Gastrocnemius medialis (tissue), 4 donors: ENCODE data around the gene EXOSC10. TPM values are rescaled to one million over a fixed set of nuclear protein-coding genes. Genes with fewer than 3 reads are reported as not detected.
A peak's percentile ranks its signal among the peaks of the same experiment; 100 is the strongest.
"Not testable (repeated sequence)": the region's sequence is repeated elsewhere in the genome, so short reads cannot be mapped to it uniquely, and the experiment has no call there.

ENCODE experiments used
- ATAC-seq, 2 donors: fragments of 150-250 bp; one replicate each; pipeline ENCODE4 v1.9.1; 2016
- DNase-seq, 2 donors: peaks; one replicate each; pipeline ENCODE4 v3.0.0-alpha.2; 2019
- H3K27ac ChIP-seq, 4 donors: fragments of 200-600 bp; sonication (generic); 1 replicate in 1 of 4; 2 replicates in 3 of 4; pipeline ENCODE4 v1.5.1; 2016 to 2018; ENCODE audit warnings: mild to moderate bottlenecking in 2 of 4, moderate library complexity in 1 of 4
- H3K27me3 ChIP-seq, 3 donors: fragments of 200-600 bp; sonication (generic) in 2 of 3; 1 replicate in 1 of 3; 2 replicates in 2 of 3; pipeline versions ENCODE4 v1.5.1 to v1.6.0; 2016 to 2019; ENCODE audit warnings: mild to moderate bottlenecking in 1 of 3, moderate library complexity in 1 of 3
- H3K36me3 ChIP-seq, 2 donors: fragments of 200-600 bp; sonication (generic) in 1 of 2; one replicate each; pipeline ENCODE4 v1.5.1; 2017 to 2018
- H3K4me1 ChIP-seq, 2 donors: fragments of 200-600 bp; sonication (generic) in 1 of 2; one replicate each; pipeline ENCODE4 v1.5.1; 2016 to 2017; ENCODE audit warnings: mild to moderate bottlenecking in 2 of 2
- H3K4me3 ChIP-seq, 4 donors: fragments of 200-600 bp; sonication (generic) in 3 of 4; 1 replicate in 1 of 4; 2 replicates in 3 of 4; pipeline ENCODE4 v1.5.1; 2016 to 2019; ENCODE audit warnings: mild to moderate bottlenecking in 2 of 4
- H3K9me3 ChIP-seq, 3 donors: fragments of 200-600 bp; sonication (generic) in 2 of 3; 1 replicate in 1 of 3; 2 replicates in 2 of 3; pipeline ENCODE4 v1.5.1; 2016 to 2019
- POLR2A ChIP-seq, 2 donors: fragments of 450-650 bp; IDR thresholded peaks; one replicate each; pipeline ENCODE4 v1.6.1; 2017; ENCODE audit warnings: antibody characterized with exemption in 2 of 2, mild to moderate bottlenecking in 2 of 2, moderate library complexity in 2 of 2
- in situ Hi-C, 4 donors: fragments of 200-750 bp; cut with MboI; loops; one replicate each; pipeline versions ENCODE4 v1.15.0 to v1.8.0; 2017; ENCODE audit warnings: low sequenced_read_pairs in 4 of 4
- intact Hi-C: fragments of 100-400 bp; cut with DNase I; formaldehyde crosslinking; loops from one replicate; pipeline ENCODE4 v1.15.1; 2023; ENCODE audit warnings: low total_unique reads
- total RNA-seq, 4 donors: library from RNA; depleted of rRNA; stranded (reverse); fragments of >200 nt; gene quantifications; one replicate each; pipeline versions ENCODE4 v1.1.0 to v1.2.3, GENCODE V29; 2016
- TF ChIP-seq, protein P1 (sequence below), 5 experiments: fragments of 450-650 bp in 3 of 5; fragments of 200-600 bp in 2 of 5; sonication (generic) in 2 of 5; IDR thresholded peaks in 4 of 5; conservative IDR thresholded peaks in 1 of 5; 1 replicate in 4 of 5; 2 replicates in 1 of 5; pipeline ENCODE4 v1.5.1; 2016 to 2019; ENCODE audit warnings: antibody characterized with exemption in 5 of 5, mild to moderate bottlenecking in 3 of 5, moderate library complexity in 3 of 5

EXOSC10 gene
- total RNA-seq, 4 donors from 2014 or later = 26.5 to 44.4 (median 40.3) TPM

DNA sequence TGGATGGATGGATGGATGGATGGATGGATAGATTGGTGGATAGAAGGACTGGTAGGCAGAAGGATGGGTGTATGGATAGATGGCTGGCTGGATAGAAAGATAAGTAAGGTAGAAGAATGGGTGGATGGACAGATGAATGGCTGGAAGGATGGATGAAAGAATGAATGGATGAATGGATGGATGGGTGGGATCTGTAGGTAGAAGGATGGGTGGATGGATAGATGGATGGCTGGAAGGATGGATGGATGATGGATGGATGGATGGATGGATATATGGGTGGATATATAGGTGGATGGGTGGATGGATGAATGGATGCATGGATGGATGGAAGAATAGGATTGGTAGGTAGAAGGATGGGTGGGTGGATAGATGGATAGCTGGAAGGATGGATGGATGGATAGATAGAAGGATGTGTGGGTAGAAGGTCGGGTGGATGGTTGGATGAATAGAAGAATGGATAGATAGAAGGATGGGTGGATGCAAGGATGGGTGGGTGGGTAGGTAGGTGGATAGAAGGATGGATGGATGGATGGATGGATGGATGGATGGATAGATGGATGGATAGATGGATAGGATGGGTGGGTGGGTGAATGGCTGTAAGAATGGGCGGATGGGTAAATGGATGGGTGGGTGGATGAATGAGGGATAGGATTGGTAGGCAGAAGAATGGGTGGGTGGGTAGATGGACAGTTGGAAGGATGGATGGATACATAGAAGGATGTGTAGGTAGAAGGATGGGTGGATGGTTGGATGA lies 60.1 kb downstream of the EXOSC10 start:
- Histone ChIP-seq H3K27ac (no peak overlapping the region), H3K4me1 (peaks cover 8 to 10% of the 10 kb centered on the region in 2 donors), H3K9me3 (no peaks in the 10 kb centered on the region), H3K36me3 (no peaks in the 10 kb centered on the region), H3K27me3 (no peaks in the 10 kb centered on the region), H3K4me3 (no peak overlapping the region)
- no peak for DNase-seq
- in situ Hi-C loops (loop anchor here (5.0 to 25.0 kb wide), 3 partner anchors 598 to 605 kb away; no protein-coding TSS in a partner anchor), intact Hi-C loops (loop anchor here (2.0 kb wide), 1 partner anchor 59 kb away; the partner anchor contains the start of gene EXOSC10)
- ATAC-seq = no peak
- TF ChIP-seq POLR2A (IDR thresholded peaks at IDR 0.05) = no peak
- TF ChIP-seq, protein P1, sequence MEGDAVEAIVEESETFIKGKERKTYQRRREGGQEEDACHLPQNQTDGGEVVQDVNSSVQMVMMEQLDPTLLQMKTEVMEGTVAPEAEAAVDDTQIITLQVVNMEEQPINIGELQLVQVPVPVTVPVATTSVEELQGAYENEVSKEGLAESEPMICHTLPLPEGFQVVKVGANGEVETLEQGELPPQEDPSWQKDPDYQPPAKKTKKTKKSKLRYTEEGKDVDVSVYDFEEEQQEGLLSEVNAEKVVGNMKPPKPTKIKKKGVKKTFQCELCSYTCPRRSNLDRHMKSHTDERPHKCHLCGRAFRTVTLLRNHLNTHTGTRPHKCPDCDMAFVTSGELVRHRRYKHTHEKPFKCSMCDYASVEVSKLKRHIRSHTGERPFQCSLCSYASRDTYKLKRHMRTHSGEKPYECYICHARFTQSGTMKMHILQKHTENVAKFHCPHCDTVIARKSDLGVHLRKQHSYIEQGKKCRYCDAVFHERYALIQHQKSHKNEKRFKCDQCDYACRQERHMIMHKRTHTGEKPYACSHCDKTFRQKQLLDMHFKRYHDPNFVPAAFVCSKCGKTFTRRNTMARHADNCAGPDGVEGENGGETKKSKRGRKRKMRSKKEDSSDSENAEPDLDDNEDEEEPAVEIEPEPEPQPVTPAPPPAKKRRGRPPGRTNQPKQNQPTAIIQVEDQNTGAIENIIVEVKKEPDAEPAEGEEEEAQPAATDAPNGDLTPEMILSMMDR (IDR thresholded peaks at IDR 0.05 in 4 of 5, conservative IDR thresholded peaks at IDR 0.05 in 1 of 5) = no peak

DNA sequence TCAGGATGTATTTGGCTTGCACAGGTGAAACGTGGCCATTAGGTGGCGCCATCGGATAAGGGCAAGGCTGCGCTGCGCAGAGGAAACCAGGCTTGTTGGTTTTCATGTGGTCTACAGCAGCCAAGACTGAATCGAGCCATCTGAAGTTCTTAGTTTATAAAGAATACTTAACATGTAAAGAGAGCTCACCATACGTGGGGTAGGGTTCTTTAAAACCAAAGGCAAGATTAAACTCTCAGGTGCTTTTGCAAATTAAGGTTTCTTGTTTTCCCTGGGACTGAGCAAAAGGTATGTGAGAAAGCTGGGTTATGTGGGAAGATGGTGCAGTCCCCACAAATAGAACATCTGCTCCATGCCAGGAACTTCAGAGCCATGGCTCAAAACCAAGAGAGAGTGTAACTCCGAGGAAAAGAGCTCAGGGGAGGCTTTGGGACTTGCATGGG lies 61.9 kb downstream of the EXOSC10 start:
- Histone ChIP-seq H3K27me3 (no peaks in the 10 kb centered on the region), H3K4me1 (peaks cover 8 to 10% of the 10 kb centered on the region in 2 donors), H3K36me3 (no peaks in the 10 kb centered on the region), H3K27ac (peak overlapping the region in 2 of 4 donors; percentile 30 to 56), H3K4me3 (peak overlapping the region in 1 of 4 donors; percentile 31), H3K9me3 (no peaks in the 10 kb centered on the region)
- ATAC-seq = peak; percentile 93
- in situ Hi-C loops = loop anchor here (5.0 to 25.0 kb wide), 3 partner anchors 600 to 607 kb away; no protein-coding TSS in a partner anchor
- intact Hi-C loops = loop anchor here (1.0 to 2.0 kb wide), 3 partner anchors 23 to 605 kb away; partner anchors contain the start of genes EXOSC10 and SRM
- peak; percentile 71 to 80 for DNase-seq
- TF ChIP-seq, protein P1 (IDR thresholded peaks at IDR 0.05 in 4 of 5, conservative IDR thresholded peaks at IDR 0.05 in 1 of 5) = peak; percentile 86 to 98 (median 94)
- no peak for TF ChIP-seq POLR2A (IDR thresholded peaks at IDR 0.05)

DNA sequence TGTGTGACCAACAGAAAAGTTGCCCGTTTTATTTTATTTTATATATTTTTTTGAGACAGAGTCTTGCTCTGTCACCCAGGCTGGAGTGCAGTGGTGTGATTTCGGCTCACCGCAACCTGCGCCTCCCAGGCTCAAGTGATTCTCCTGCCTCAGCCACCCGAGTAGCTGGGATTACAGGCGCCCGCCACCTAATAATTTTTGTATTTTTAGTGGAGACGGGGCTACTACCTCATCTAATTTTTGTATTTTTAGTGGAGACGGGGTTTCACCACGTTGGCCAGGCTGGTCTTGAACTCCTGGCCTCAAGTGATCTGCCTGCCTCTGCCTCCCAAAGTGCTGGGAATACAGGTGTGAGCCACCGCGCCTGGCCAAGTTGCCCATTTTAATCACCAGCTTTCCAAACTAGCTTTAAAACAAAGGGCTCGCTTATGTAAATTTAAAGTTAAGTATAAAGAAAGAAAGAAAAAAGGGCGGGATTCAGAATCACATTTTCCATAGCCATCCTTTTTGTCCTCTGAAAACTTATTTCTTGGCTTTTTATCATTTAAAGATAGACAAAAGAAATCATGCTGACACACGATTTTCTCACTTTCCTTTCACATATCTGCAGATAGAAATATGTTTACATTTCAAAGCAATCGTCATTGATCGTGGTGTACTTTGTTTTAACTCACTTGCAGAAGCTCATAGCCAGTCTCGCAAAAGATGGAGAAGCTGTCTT lies 62.5 kb downstream of the EXOSC10 start:
- H3K27me3 ChIP-seq, H3K4me3 ChIP-seq, H3K9me3 ChIP-seq, ATAC-seq, H3K27ac ChIP-seq, H3K36me3 ChIP-seq, DNase-seq: not testable (repeated sequence)
- H3K4me1 ChIP-seq = peaks cover 8 to 10% of the 10 kb centered on the region in 2 donors
- in situ Hi-C loops = loop anchor here (5.0 to 25.0 kb wide), 3 partner anchors 600 to 608 kb away; no protein-coding TSS in a partner anchor
- intact Hi-C loops = loop anchor here (1.0 kb wide), 1 partner anchor 605 kb away; no protein-coding TSS in a partner anchor

DNA sequence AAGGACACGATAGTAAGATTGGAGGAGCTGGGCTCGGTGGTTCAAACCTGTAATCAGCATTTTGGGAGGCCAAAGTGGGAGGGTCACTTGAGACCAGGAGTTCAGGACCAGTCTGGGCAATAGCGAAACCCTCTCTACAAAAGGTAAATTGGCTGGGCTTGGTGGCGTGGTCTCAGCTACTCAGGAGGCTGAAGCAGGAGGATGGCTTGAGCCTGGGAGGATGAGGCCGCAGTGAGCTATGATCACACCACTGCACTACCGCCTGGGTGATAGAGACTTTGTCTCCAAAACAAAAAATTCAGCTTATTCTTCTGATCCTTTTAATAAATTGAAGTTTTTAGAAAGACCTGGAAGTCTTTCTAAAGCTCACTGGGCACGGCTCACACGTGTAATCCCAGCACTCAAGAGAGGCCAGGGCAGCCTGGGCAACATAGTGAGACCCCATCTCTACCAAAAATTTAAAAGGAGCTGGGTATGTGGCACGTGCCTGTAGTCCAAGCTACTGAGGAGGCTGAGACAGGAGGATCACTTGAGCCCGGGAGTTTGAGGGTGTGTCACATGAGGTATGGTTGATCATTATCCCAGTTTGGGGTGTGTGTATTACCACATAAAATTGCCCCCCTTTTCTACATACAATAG lies 67.9 kb downstream of the EXOSC10 start:
- TF ChIP-seq POLR2A (IDR thresholded peaks at IDR 0.05) = no peak
- TF ChIP-seq, protein P1 (IDR thresholded peaks at IDR 0.05 in 4 of 5, conservative IDR thresholded peaks at IDR 0.05 in 1 of 5) = no peak
- Histone ChIP-seq H3K27me3 (no peaks in the 10 kb centered on the region), H3K36me3 (peaks cover 0 to 20% of the 10 kb centered on the region in 2 donors), H3K4me1 (no peaks in the 10 kb centered on the region), H3K4me3 (no peak overlapping the region), H3K27ac (no peak overlapping the region), H3K9me3 (no peaks in the 10 kb centered on the region)
- in situ Hi-C loops = loop anchor here in 3 of 4 donors (10.0 to 25.0 kb wide), 2 partner anchors 606 to 613 kb away; no protein-coding TSS in a partner anchor
- ATAC-seq (peak in 1 of 2 donors; percentile 32), DNase-seq (no peak)
- intact Hi-C loops = no loop called here
